Aorta (tissue), 5 donors: ENCODE data around the gene RPAIN. TPM values are rescaled to one million over a fixed set of nuclear protein-coding genes. Genes with fewer than 3 reads are reported as not detected.
A peak's percentile ranks its signal among the peaks of the same experiment; 100 is the strongest.
"Not testable (repeated sequence)": the region's sequence is repeated elsewhere in the genome, so short reads cannot be mapped to it uniquely, and the experiment has no call there.

Experiments
- ATAC-seq: fragments of 200-7000 bp; cut with Tn5 transposase; one replicate; pipeline ENCODE4 v1.9.1; 2022; ENCODE audit warnings: moderate library complexity; ENCODE audit not compliant: low FRiP score
- DNase-seq, 2 donors: peaks; one replicate each; pipeline ENCODE4 v3.0.0-alpha.2; 2020
- H3K27ac ChIP-seq, 2 donors: one replicate each; pipeline ENCODE4 v1.5.1; 2013; ENCODE audit warnings: low read length in 2 of 2, mild to moderate bottlenecking in 2 of 2, moderate library complexity in 2 of 2, control low read depth in 1 of 2, inconsistent platforms in 1 of 2, low read depth in 1 of 2
- H3K27me3 ChIP-seq, 2 donors: one replicate each; pipeline ENCODE4 v1.6.1; 2013; ENCODE audit warnings: control low read depth in 1 of 2, low read length in 1 of 2, mild to moderate bottlenecking in 1 of 2, moderate library complexity in 1 of 2; ENCODE audit not compliant: insufficient read depth in 2 of 2, control insufficient read depth in 1 of 2
- H3K36me3 ChIP-seq, 2 donors: one replicate each; pipeline ENCODE4 v1.6.1; 2013; ENCODE audit warnings: control low read depth in 1 of 2, low read length in 1 of 2, mild to moderate bottlenecking in 1 of 2; ENCODE audit not compliant: insufficient read depth in 2 of 2, control insufficient read depth in 1 of 2
- H3K4me1 ChIP-seq, 2 donors: one replicate each; pipeline ENCODE4 v1.6.1; 2013; ENCODE audit warnings: low read length in 2 of 2, control low read depth in 1 of 2, mild to moderate bottlenecking in 1 of 2, moderate library complexity in 1 of 2; ENCODE audit not compliant: insufficient read depth in 2 of 2, control insufficient read depth in 1 of 2
- H3K4me3 ChIP-seq, 2 donors: one replicate each; pipeline ENCODE4 v1.5.1; 2013; ENCODE audit warnings: low read length in 2 of 2, control low read depth in 1 of 2, mild to moderate bottlenecking in 1 of 2
- H3K9me3 ChIP-seq: one replicate; pipeline ENCODE4 v1.6.1; 2013; ENCODE audit warnings: mild to moderate bottlenecking, low read length; ENCODE audit not compliant: control insufficient read depth
- WGBS, 2 donors: extraction: QIAGEN DNeasy Blood & Tissue Kit; methylation state at CpG; one replicate each; pipeline ENCODE4 v1.1.7; 2013; 5-methylcytosine and 5-hydroxymethylcytosine counted together
- intact Hi-C, 2 donors: fragments of 100-400 bp; cut with DNase I; formaldehyde crosslinking; loops; one replicate each; pipeline versions ENCODE4 v1.14.2 to v1.15.0; 2022
- polyA plus RNA-seq, 2 donors: library from polyadenylated mRNA; stranded (reverse); fragments of 200-250 nt; gene quantifications; one replicate each; pipeline ENCODE4 v1.2.3, GENCODE V29; 2013
- total RNA-seq, 2 donors: library from RNA; stranded (reverse); fragmentation: NEBNext Ultra II Directional; extraction: Animal tissue kit (Norgen Biotek cat#: 25700); gene quantifications; one replicate each; pipeline ENCODE4 v1.2.1, GENCODE V29; 2021
- donor health status: healthy with polysubstance abuse.
- donor health status: Bipolar disorder and iron deficiency.
- donor health status: DM: no; HTN: no; CAD: no.
- donor health status: DM: no; HTN: no; CAD: no.
- donor health status: DM: yes; HTN: yes; CAD: no.

The RPAIN gene
- total and polyA plus RNA-seq, 4 donors, result 29.2 to 59.6 (median 38.3) TPM

GRCh38 chr17:5419356-5419958 lies 525 bp upstream of the RPAIN start, which contains the start of gene NUP88:
NUP88 (minus strand) TSS chr17:5419662; CDS start chr17:5419650, 12 bp downstream.
- Histone ChIP-seq H3K4me3 (peak within 1 kb of the TSS; percentile 31 to 83), H3K9me3 (no peaks in the 10 kb centered on the region), H3K27ac (peak within 1 kb of the TSS in 1 of 2 donors; percentile 46), H3K4me1 (peaks cover 0 to 4% of the 10 kb centered on the region in 2 donors), H3K36me3 (no peaks in the 10 kb centered on the region), H3K27me3 (no peaks in the 10 kb centered on the region)
- intact Hi-C loops, result loop anchor here in 1 of 2 donors (1.0 kb wide), 1 partner anchor 20 kb away; the partner anchor contains the start of gene C1QBP
- WGBS, 2 donors, result 0% methylated on average over 49 of the region's 49 CpGs
- peak; percentile 98 to 99 for DNase-seq
- ATAC-seq, result peak; percentile 99

- Histone ChIP-seq H3K9me3 (no peaks in the 10 kb centered on the region), H3K27me3 (no peaks in the 10 kb centered on the region), H3K4me1 (peaks cover 0 to 4% of the 10 kb centered on the region in 2 donors), H3K4me3 (no peak overlapping the region), H3K27ac (no peak overlapping the region), H3K36me3 (peaks cover 2 to 6% of the 10 kb centered on the region in 2 donors)
- DNase-seq (no peak), ATAC-seq (no peak)
- WGBS, 2 donors, result 87 to 88% methylated on average over 2 of the region's 2 CpGs
- intact Hi-C loops, result no loop called here
Observed at GRCh38 chr17:5422505-5422904, 2.5 kb downstream of the RPAIN start.

- Histone ChIP-seq H3K27me3 (no peaks in the 10 kb centered on the region), H3K27ac (no peak overlapping the region), H3K9me3 (no peaks in the 10 kb centered on the region), H3K36me3 (peaks cover 6 to 12% of the 10 kb centered on the region in 2 donors), H3K4me3 (no peak overlapping the region), H3K4me1 (no peaks in the 10 kb centered on the region)
- DNase-seq (no peak), ATAC-seq (no peak)
- 50 to 60% methylated on average over 1 of the region's 1 CpG for WGBS, 2 donors
- intact Hi-C loops, result no loop called here
Observed at GRCh38 chr17:5424909-5425308, 4.9 kb downstream of the RPAIN start.

GRCh38 chr17:5425826-5426225 lies 5.8 kb downstream of the RPAIN start:
- Histone ChIP-seq H3K27ac (no peak overlapping the region), H3K4me3 (no peak overlapping the region), H3K9me3 (no peaks in the 10 kb centered on the region), H3K36me3 (peaks cover 6 to 12% of the 10 kb centered on the region in 2 donors), H3K4me1 (no peaks in the 10 kb centered on the region), H3K27me3 (no peaks in the 10 kb centered on the region)
- 78 to 90% methylated on average over 3 of the region's 3 CpGs for WGBS, 2 donors
- intact Hi-C loops, result no loop called here
- ATAC-seq (no peak), DNase-seq (no peak)

- ATAC-seq (no peak), DNase-seq (no peak)
- Histone ChIP-seq H3K27ac (no peak overlapping the region), H3K27me3 (no peaks in the 10 kb centered on the region), H3K36me3 (peaks cover 8 to 19% of the 10 kb centered on the region in 2 donors), H3K4me3 (no peak overlapping the region), H3K9me3 (no peaks in the 10 kb centered on the region), H3K4me1 (no peaks in the 10 kb centered on the region)
- intact Hi-C loops, result no loop called here
- WGBS, 2 donors, result 87 to 90% methylated on average over 3 of the region's 3 CpGs
Observed at GRCh38 chr17:5429191-5429887, 9.4 kb downstream of the RPAIN start.

- intact Hi-C loops, result no loop called here
- 90 to 95% methylated on average over 3 of the region's 3 CpGs for WGBS, 2 donors
- Histone ChIP-seq H3K27ac (no peak overlapping the region), H3K4me3 (no peak overlapping the region), H3K9me3 (no peaks in the 10 kb centered on the region), H3K36me3 (peaks cover 11 to 21% of the 10 kb centered on the region in 2 donors), H3K27me3 (no peaks in the 10 kb centered on the region), H3K4me1 (no peaks in the 10 kb centered on the region)
- ATAC-seq, result no peak
- DNase-seq, result no peak
Observed at GRCh38 chr17:5430413-5430999, 10.5 kb downstream of the RPAIN start.

GRCh38 chr17:5431234-5431633 lies 11.3 kb downstream of the RPAIN start:
- H3K27ac ChIP-seq, ATAC-seq: not testable (repeated sequence)

GRCh38 chr17:5431949-5432556 lies 12.1 kb downstream of the RPAIN start:
- 70 to 77% methylated on average over 3 of the region's 3 CpGs for WGBS, 2 donors
- intact Hi-C loops, result no loop called here
- Histone ChIP-seq H3K27me3 (no peaks in the 10 kb centered on the region), H3K4me3 (no peak overlapping the region), H3K9me3 (no peaks in the 10 kb centered on the region), H3K27ac (no peak overlapping the region), H3K4me1 (no peaks in the 10 kb centered on the region), H3K36me3 (peaks cover 9 to 14% of the 10 kb centered on the region in 2 donors)
- DNase-seq (no peak), ATAC-seq (no peak)

More at GRCh38 chr17:5431234-5431633, 11.3 kb downstream of the RPAIN start:
- H3K9me3 ChIP-seq, DNase-seq, H3K4me3 ChIP-seq, H3K27me3 ChIP-seq, H3K4me1 ChIP-seq, intact Hi-C loops: not testable (repeated sequence)
- 69 to 78% methylated on average over 5 of the region's 5 CpGs for WGBS, 2 donors
- H3K36me3 ChIP-seq, result peaks cover 9 to 15% of the 10 kb centered on the region in 2 donors
